Measurements from ENCODE around the gene SSX7.
"Not testable (repeated sequence)": the region's sequence is repeated elsewhere in the genome, so short reads cannot be mapped to it uniquely, and the experiment has no call there.

SSX7 gene, protein sequence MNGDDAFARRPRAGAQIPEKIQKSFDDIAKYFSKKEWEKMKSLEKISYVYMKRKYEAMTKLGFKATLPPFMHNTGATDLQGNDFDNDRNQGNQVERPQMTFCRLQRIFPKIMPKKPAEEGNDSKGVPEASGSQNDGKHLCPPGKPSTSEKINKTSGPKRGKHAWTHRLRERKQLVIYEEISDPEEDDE
- 0 reads per million in 18 experiments for total RNA-seq

DNA sequence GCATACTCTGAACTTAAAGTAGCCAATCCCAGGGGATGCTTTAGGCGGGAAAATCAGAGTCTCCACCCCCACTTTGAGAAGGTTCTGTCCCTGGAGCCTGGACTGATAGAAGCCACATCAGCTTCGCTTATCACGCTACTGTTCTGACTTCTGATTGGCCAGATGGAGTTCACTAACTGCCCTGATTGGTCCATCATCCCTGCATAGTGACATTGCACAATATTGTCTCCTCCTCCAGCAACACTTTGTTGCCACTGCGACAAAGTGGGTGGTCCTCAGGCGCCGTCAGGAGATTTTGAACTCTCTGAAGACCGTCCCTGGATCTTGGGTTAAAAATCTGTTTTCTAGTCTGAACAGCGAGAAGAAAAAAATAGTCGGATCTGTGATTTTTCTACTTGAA is at the start of gene SSX7:
SSX7 (minus strand) TSS at position 101 of the 400 bp plus-strand sequence. CDS start 1,428 bp downstream, outside the sequence.
- DNase-seq, result not testable (repeated sequence)

DNA sequence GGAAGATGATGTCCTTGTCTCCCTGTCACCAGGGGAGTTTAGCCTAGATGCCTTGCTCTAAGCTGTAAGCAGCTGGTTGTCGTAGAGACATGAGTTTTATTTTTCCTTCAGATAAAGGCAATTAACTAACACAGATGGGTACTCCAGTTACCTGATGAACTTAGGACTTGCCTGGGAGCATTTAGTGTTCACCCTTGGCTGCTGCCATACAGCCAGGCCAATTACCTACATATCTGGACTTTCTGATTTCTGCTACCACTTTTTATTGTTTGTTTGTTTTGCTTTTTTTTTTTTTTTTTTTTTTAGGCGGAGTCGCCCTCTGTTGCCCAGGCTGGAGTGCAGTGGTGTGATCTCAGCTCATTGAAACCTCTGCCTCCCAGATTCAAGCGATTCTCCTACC is 37.3 kb upstream of the SSX7 start:
- DNase-seq, result not testable (repeated sequence)

DNA sequence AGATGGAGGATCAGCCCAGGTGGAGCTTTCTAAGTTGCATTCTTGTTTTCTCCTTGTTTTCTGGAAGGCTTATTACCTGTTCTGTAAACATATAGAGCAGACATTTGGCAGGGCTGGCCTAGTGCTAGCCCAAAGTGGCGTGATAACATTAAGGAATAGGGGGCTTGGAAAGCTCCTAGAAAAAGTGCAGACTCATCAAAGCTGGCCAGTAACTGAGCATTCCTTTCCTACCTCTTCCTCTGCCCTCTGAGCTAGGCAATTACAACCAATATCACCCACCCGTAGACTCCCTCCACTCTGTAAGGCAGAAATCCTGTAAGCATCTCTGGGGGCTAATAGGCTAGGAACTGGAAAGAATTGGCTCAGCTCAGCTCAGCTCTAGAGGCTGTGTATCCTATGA is 7.5 kb upstream of the SSX7 start:
- not testable (repeated sequence) for DNase-seq

DNA sequence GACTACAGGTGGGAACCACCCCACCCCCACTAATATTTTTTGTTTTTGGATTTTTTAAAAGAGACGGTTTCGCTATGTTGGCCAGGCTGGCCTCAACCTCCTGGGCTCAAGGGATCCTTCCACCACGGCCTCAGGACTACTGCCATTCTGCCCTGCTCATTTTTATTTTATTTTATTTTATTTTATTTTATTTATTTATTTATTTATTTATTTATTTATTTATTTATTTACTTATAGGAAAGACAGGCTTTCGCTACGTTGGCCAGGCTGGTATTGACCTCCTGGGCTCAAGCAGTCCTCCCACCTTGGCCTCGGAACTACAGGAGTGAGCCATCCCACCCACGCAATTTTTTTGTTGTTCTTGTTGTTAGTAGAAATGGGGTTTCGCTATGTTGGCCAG is 775 bp upstream of the SSX7 start:
- DNase-seq, result not testable (repeated sequence)

DNA sequence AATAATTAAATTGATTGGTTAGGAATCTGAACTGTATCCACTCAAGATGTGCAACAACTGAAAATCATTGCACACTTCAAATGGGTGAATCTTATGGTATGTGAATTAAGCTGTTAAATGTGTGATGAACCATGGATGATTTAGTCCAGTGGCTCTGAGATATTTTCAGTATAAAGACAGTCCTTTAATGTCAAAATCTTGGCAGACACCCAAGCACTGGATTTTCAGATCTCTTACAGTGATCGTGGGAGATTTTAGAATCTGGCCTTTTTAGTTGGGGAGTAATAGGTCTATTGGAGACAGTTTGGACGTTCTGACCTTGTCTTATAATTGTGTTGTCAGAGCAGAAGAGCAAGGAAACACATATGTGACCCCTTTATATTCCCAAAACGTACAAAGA is 4.0 kb downstream of the SSX7 start:
- not testable (repeated sequence) for DNase-seq

DNA sequence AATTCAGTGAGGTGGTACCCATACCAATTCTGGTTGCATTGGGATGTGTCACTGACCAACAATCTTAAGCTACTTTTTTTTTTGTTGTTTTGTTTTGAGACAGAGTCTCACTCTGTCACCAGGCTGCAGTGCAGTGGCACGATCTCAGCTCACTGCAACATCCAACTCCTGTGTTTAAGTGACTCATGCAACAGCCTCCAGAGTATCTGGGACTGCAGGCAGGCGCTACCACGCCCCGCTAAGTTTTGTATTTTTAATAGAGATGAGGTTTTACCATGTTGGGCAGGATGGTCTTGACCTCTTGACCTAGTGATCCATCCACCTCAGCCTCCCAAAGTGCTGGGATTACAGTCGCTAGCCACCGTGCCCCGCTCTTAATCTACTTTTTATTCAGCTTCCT is 5.7 kb downstream of the SSX7 start:
- DNase-seq, result not testable (repeated sequence)

DNA sequence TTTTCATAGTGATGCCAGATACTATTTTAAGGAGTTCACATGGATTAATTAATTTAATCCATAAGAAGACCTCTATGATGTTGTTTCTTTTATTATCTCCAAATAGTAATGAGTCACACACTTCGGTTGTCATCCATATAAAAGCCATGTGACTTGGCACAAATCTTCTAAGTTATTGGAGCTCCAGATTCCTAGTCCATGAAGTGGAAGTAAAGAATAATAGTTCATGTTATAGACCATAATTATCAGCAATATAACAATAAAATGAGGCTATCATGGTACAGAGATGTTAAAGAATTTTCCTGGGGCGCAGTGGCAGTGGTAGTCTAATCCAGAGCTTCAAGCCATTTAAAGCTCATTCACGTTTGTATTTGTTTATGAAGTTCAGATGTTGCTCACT is 26.2 kb downstream of the SSX7 start:
- DNase-seq, result not testable (repeated sequence)

DNA sequence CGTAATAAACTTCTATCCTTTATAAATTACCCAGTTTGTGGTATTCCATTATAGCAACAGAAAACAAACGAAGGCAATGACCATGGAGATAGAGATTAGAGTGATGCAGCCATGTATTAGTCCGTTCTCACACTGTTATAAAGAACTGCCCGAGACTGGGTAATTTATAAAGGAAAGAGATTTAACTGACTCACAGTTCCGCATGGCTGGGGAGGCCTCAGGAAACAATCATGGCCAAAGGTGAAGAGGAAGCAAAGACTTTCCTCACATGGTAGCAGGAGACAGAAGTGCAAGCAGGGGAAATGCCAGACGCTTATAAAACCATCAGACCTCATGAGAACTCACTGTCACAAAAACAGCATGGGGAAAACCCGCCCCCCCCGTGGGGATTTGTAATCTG is 34.0 kb downstream of the SSX7 start:
- peak; percentile 0 to 2 for DNase-seq

DNA sequence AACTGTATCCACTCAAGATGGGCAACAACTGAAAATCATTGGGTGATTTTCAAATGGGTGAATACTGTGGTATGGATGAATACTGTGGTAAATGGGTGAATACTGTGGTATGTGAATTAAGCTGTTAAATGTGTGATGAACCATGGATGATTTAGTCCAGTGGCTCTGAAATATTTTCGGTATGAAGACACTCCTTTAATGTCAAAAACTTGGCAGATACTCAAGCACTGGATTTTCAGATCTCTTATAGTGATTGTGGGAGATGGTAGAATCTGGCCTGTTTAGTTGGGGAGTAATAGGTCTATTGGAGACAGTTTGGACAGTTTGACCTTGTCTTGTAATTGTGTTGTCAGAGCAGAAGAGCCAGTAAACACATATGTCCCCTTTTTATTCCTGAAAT is 45.7 kb downstream of the SSX7 start:
- no peak for DNase-seq

DNA sequence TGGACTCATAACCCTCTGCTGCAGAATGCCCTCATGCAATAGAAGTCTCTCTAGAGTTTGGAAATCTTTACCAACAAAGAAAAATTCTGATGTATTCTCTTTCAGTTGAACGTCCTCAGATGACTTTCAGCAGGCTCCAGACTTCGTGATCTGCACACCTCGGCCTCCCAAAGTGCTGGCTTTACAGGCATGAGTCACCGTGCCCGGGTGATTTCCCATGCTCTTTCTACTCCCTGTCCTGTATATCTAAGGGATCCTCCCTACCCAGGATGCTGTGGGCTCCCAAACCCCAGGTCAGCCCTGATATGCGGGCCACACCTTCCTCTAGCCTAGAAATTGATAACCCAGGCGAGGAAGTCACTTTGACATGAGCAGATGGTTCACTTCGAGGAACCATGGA is 51.5 kb downstream of the SSX7 start:
- not testable (repeated sequence) for DNase-seq

DNA sequence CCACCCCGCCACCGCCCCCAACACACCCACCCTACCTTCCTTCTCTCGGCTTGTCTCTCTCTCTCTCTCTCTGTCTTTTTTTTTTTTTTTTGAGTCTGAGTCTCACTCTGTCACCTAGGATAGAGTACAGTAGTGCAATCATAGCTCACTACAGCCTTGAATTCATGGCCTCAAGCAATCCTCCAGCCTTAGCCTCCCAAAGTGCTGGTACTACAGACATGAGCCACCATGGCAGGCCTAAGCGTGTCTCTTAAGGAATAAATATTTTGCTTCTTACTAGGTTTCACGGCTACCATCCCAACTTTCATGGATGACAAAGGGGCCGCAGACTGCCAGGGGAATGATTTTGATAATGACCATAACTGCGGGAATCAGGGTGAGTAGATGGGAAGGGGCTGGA is 55.8 kb downstream of the SSX7 start:
- no peak for DNase-seq

DNA sequence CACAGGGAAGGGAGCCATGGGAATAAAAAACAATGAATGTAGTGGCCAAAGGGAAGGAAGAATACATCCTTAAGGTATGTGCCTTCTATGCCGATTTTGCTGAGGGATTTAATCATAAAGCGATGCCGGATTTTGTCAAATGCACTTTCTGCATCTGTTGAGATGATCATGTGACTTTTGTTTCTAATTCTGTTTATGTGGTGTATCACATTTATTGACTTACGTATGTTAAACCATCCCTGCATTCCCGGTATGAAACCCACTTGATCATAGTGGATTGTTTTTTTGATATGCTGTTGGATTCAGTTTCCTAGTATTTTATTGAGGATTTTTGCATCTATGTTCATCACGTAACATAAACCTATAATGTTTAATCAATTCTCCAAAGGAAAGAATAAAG is 60.0 kb downstream of the SSX7 start:
- DNase-seq, result no peak

Data from inflammatory macrophage (primary cell).